ENCODE measurements around the gene SV2C.
"Not testable (repeated sequence)": the region's sequence is repeated elsewhere in the genome, so short reads cannot be mapped to it uniquely, and the experiment has no call there.

SV2C gene

GRCh38 chr5:76305775-76306174, 222.6 kb downstream of the SV2C start:
- no peak for DNase-seq

GRCh38 chr5:76310208-76310607, 227.0 kb downstream of the SV2C start:
- DNase-seq = no peak

GRCh38 chr5:76312783-76313182, 229.6 kb downstream of the SV2C start:
- no peak for DNase-seq

DNA sequence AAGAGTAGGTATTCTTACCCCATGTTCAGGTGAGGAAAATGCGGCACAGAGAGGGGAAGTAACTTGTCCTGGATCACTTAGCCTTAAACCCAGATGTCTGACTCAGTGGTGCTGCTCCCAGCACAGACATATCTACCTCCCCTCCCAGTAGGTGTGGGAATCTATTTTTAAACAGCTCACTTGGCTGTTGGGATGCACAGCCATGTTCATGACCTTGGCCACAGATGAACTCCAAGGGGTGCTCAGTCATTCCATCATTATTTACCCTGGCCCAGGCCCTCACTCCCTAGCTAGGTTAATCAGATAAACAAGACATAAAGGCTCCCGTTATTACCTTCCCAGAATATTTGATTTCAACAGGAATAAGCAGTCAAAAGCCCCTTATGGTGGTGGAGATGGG, 231.5 kb downstream of the SV2C start:
- DNase-seq = no peak

DNA sequence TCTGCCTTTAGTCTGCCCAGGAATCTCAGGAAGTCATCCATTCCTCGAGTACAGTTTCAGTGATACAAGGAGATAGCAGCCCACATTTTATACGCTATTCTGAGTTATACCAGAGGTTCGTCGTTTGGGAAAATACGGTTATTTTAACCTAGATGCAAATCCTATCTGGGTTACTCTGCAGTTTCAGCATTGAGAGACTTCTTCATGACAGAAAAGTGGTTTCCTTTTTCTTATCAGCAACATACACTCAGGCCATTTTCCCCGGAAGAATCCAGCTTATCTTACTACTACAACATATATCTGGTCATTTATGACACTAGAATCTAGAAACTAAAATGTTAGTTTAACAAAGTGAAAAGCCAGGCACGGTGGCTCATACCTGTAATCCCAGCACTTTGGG, 236.5 kb downstream of the SV2C start:
- DNase-seq = no peak

- not testable (repeated sequence) for DNase-seq
Observed at GRCh38 chr5:76323494-76323893, 240.3 kb downstream of the SV2C start.

- no peak for DNase-seq
Observed at GRCh38 chr5:76325326-76325725, 242.1 kb downstream of the SV2C start.

GRCh38 chr5:76325876-76326491, 242.8 kb downstream of the SV2C start:
- peak; percentile 83 for DNase-seq

- no peak for DNase-seq
Observed at GRCh38 chr5:76326577-76327302, 243.6 kb downstream of the SV2C start.

DNA sequence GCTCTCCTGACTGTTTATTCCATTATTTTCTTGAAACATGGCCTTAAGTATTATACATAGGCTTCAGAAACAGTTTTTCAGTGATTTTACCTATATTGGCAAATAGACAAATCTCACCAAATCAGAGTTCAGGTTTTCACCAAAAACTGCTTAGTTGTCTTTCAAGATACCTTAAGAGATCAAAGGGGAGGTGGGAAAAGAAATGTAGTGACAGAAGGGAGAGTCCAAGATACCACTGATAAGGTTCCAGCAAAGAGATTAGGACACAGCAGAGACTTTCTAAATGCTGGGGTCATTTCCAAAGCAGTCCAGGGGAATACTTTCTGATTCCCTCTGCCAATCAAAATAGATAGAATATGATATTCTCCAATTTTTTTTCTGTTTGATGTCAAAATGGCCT, 246.2 kb downstream of the SV2C start:
- DNase-seq = no peak

DNA sequence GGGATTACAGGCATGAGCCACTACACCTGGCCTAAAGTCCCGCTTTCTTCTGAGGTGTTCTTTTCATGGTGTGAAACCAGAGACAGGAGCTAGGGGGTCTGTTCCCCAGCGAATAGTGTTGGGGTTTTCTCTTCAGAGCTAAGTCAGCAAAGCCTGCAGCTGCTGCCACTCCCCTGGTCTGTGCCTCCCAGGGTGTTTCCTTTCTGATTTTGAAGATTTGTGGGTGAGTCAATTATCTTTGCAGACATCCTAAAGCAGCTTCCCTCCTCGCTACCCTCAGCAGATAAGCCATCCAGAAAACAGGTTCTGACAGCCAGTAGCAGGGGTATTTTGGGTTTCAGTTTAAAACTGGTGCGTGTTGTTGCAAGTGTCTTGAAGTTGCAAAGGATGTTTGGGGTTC, 247.9 kb downstream of the SV2C start:
- peak; percentile 79 for DNase-seq

- DNase-seq = peak; percentile 14
Observed at GRCh38 chr5:76332102-76332501, 248.9 kb downstream of the SV2C start.

GRCh38 chr5:76332611-76333205, 249.5 kb downstream of the SV2C start:
- no peak for DNase-seq

- DNase-seq = no peak
Observed at GRCh38 chr5:76333571-76333970, 250.4 kb downstream of the SV2C start.

GRCh38 chr5:76334574-76334973, 251.4 kb downstream of the SV2C start:
- DNase-seq = no peak

DNA sequence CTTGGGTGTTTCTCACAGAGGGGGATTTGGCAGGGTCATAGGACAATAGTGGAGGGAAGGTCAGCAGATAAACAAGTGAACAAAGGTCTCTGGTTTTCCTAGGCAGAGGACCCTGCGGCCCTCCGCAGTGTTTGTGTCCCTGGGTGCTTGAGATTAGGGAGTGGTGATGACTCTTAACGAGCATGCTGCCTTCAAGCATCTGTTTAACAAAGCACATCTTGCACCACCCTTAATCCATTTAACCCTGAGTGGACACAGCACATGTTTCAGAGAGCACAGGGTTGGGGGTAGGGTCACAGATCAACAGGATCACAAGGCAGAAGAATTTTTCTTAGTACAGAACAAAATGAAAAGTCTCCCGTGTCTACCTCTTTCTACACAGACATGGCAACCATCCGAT, 252.3 kb downstream of the SV2C start:
- not testable (repeated sequence) for DNase-seq

- not testable (repeated sequence) for DNase-seq
Observed at GRCh38 chr5:76336253-76336809, 253.1 kb downstream of the SV2C start.

DNA sequence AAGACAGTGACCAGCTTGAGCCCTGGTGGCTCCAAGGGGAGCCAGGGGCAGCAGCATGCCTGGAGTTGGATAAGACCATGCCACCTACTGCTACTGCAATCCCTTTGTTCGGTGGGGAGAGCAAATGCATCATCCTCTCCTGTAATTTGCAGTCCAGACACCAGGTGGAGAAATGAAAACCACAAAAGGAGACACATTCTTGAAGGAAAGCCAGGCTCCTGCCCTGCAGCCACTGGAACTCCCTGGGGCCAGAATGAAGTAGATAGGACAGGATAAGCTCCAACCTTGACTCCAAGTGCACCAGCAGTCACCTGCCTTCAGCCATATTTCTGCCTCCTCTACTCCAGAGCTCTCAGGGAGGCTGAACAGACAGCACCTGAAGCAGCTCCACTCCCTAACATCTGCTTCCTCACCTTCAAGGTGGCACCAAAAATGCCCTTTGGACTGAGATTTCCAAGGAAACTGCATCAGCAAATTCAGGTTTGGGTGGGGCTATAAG, 254.8 kb downstream of the SV2C start:
- peak; percentile 73 for DNase-seq

GRCh38 chr5:76339919-76340318, 256.7 kb downstream of the SV2C start:
- DNase-seq = no peak

GRCh38 chr5:76341651-76342334, 258.6 kb downstream of the SV2C start:
- no peak for DNase-seq

GRCh38 chr5:76342474-76342873, 259.3 kb downstream of the SV2C start:
- no peak for DNase-seq

DNA sequence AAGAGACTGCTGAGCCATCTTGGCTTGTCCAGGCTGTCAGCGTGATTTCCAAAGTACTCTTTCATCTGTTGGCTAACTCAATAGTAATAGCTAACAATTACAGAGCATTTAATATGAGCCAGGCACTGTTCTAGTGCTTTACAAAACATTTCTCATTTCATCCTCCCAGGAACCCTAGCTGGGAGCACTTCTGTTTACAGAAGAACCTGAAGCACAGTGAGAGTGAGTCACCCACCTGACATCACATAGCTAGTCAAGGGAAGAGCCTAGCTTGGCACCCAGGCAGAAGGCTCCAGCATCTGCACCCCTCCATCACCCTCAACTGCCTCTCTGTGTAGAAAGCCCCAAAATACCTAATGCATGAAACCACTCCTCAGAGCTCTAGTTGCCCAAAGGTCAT, 262.4 kb downstream of the SV2C start:
- DNase-seq = no peak

DNA sequence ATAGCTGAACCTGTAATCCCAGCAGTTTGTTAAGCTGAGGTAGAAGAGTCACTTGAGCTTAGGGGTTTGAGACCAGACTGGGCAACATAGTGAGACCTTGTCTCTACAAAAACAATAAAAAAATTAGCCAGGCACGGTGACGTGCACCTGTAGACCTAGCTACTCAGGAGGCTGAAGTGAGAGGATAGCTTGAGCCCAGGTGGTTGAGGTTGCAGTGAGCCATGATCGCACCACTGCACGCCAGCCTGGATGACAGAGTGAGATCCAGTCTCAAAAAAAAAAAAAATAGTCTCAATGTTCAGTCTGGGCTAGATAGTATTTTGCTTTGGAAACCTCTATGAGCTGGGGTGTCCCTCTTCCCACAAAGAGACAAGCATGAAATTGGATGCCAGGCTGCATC, 268.0 kb downstream of the SV2C start:
- DNase-seq = no peak
